Measurements from ENCODE around the gene TWSG1. TPM values are rescaled to one million over a fixed set of nuclear protein-coding genes. Genes with fewer than 3 reads are reported as not detected.
A peak's percentile ranks its signal among the peaks of the same experiment; 100 is the strongest.

TWSG1 gene
- 10 to 100 TPM; 86.9 to 97.0 (median 86.9) TPM for polyA plus RNA-seq (ENCODE audit: insufficient read length in 3 of 3)

GRCh38 chr18:9334329-9334972 lies at the start of gene TWSG1:
Gene TWSG1 (plus strand): TSS chr18:9334773. CDS start chr18:9337230, 2,457 bp downstream.
- DNase-seq (ENCODE audit: low read depth in 3 of 3, low spot score in 2 of 3), result peak; percentile 83 to 85 (median 83)

GRCh38 chr18:9285604-9286003 lies 49.0 kb upstream of the TWSG1 start:
- DNase-seq (ENCODE audit: low read depth in 3 of 3, low spot score in 2 of 3), result no peak

- no peak for DNase-seq (ENCODE audit: low read depth in 3 of 3, low spot score in 2 of 3)
Observed at GRCh38 chr18:9287036-9287435, 47.5 kb upstream of the TWSG1 start.

- DNase-seq (ENCODE audit: low read depth in 3 of 3, low spot score in 2 of 3), result no peak
Observed at GRCh38 chr18:9289698-9290097, 44.9 kb upstream of the TWSG1 start.

GRCh38 chr18:9290156-9290555 lies 44.4 kb upstream of the TWSG1 start:
- DNase-seq (ENCODE audit: low read depth in 3 of 3, low spot score in 2 of 3), result no peak

- DNase-seq (ENCODE audit: low read depth in 3 of 3, low spot score in 2 of 3), result no peak
Observed at GRCh38 chr18:9292047-9292446, 42.5 kb upstream of the TWSG1 start.

GRCh38 chr18:9293948-9294347 lies 40.6 kb upstream of the TWSG1 start:
- DNase-seq (ENCODE audit: low read depth in 3 of 3, low spot score in 2 of 3), result no peak

GRCh38 chr18:9296233-9297006 lies 38.2 kb upstream of the TWSG1 start:
- DNase-seq (ENCODE audit: low read depth in 3 of 3, low spot score in 2 of 3), result no peak

GRCh38 chr18:9297007-9297393 lies 37.6 kb upstream of the TWSG1 start:
- DNase-seq (ENCODE audit: low read depth in 3 of 3, low spot score in 2 of 3), result no peak

- DNase-seq (ENCODE audit: low read depth in 3 of 3, low spot score in 2 of 3), result no peak
Observed at GRCh38 chr18:9304388-9305070, 30.0 kb upstream of the TWSG1 start.

GRCh38 chr18:9319333-9319732 lies 15.2 kb upstream of the TWSG1 start:
- no peak for DNase-seq (ENCODE audit: low read depth in 3 of 3, low spot score in 2 of 3)

- DNase-seq (ENCODE audit: low read depth in 3 of 3, low spot score in 2 of 3), result peak; percentile 23 to 41 (median 38)
Observed at GRCh38 chr18:9321017-9321452, 13.5 kb upstream of the TWSG1 start.

- no peak for DNase-seq (ENCODE audit: low read depth in 3 of 3, low spot score in 2 of 3)
Observed at GRCh38 chr18:9321736-9322135, 12.8 kb upstream of the TWSG1 start.

- DNase-seq (ENCODE audit: low read depth in 3 of 3, low spot score in 2 of 3), result no peak
Observed at GRCh38 chr18:9322744-9323143, 11.8 kb upstream of the TWSG1 start.

GRCh38 chr18:9323750-9324445 lies 10.7 kb upstream of the TWSG1 start:
- DNase-seq (ENCODE audit: low read depth in 3 of 3, low spot score in 2 of 3), result no peak

- no peak for DNase-seq (ENCODE audit: low read depth in 3 of 3, low spot score in 2 of 3)
Observed at GRCh38 chr18:9325716-9326115, 8.9 kb upstream of the TWSG1 start.

- no peak for DNase-seq (ENCODE audit: low read depth in 3 of 3, low spot score in 2 of 3)
Observed at GRCh38 chr18:9328776-9329175, 5.8 kb upstream of the TWSG1 start.

GRCh38 chr18:9329471-9329870 lies 5.1 kb upstream of the TWSG1 start:
- DNase-seq (ENCODE audit: low read depth in 3 of 3, low spot score in 2 of 3), result no peak

GRCh38 chr18:9330419-9330818 lies 4.2 kb upstream of the TWSG1 start:
- no peak for DNase-seq (ENCODE audit: low read depth in 3 of 3, low spot score in 2 of 3)

- DNase-seq (ENCODE audit: low read depth in 3 of 3, low spot score in 2 of 3), result peak in 1 of 3 donors; percentile 16
Observed at GRCh38 chr18:9333441-9334328, 888 bp upstream of the TWSG1 start.

All from right renal cortex interstitium (tissue), 3 donors.